H9 (cell line): Measurements from ENCODE around the gene LRRC8B. TPM values are rescaled to one million over a fixed set of nuclear protein-coding genes. Genes with fewer than 3 reads are reported as not detected.

ENCODE experiments used
- DNase-seq: peaks from one replicate; pipeline ENCODE4 v3.0.0-alpha.2; 2017
- H2AFZ ChIP-seq: one replicate; pipeline ENCODE4 v1.6.1; 2013; ENCODE audit warnings: mild to moderate bottlenecking, low read length, control low read depth, moderate library complexity
- H2AK5ac ChIP-seq: 2 replicates; pipeline ENCODE4 v1.6.1; 2013; ENCODE audit warnings: low read length, control low read depth, mixed read lengths; ENCODE audit not compliant: insufficient read length
- H2BK120ac ChIP-seq: one replicate; pipeline ENCODE4 v1.6.1; 2013; ENCODE audit warnings: low read depth, mild to moderate bottlenecking, low read length, control low read depth, inconsistent platforms; ENCODE audit not compliant: poor library complexity, severe bottlenecking
- H2BK12ac ChIP-seq: 2 replicates; pipeline ENCODE4 v1.6.1; 2013; ENCODE audit warnings: low read length, control low read depth, mixed read lengths, low read depth; ENCODE audit not compliant: insufficient read length
- H2BK15ac ChIP-seq: 2 replicates; pipeline ENCODE4 v1.6.1; 2013; ENCODE audit warnings: low read depth, low read length, control low read depth
- H2BK20ac ChIP-seq: one replicate; pipeline ENCODE4 v1.6.1; 2013; ENCODE audit warnings: low read depth, mild to moderate bottlenecking, low read length, control low read depth, inconsistent platforms; ENCODE audit not compliant: poor library complexity, severe bottlenecking
- H2BK5ac ChIP-seq: 2 replicates; pipeline ENCODE4 v1.6.1; 2013; ENCODE audit warnings: low read length, control low read depth, mixed read lengths; ENCODE audit not compliant: insufficient read length
- H3K14ac ChIP-seq: 2 replicates; pipeline ENCODE4 v1.6.1; 2013; ENCODE audit warnings: low read length, control low read depth; ENCODE audit not compliant: insufficient read depth
- H3K18ac ChIP-seq: 2 replicates; pipeline ENCODE4 v1.6.1; 2013; ENCODE audit warnings: low read depth, mild to moderate bottlenecking, mixed read lengths, low read length, control low read depth; ENCODE audit not compliant: insufficient read length
- H3K23ac ChIP-seq: 2 replicates; pipeline ENCODE4 v1.6.1; 2013; ENCODE audit warnings: low read length, control low read depth, mixed read lengths, low read depth; ENCODE audit not compliant: insufficient read length
- H3K23me2 ChIP-seq: 2 replicates; pipeline ENCODE4 v1.6.1; 2013; ENCODE audit warnings: low read depth, mild to moderate bottlenecking, mixed read lengths, low read length, control low read depth; ENCODE audit not compliant: insufficient read length, poor library complexity, severe bottlenecking
- H3K27ac ChIP-seq: 2 replicates; pipeline ENCODE4 v1.5.1; 2013; ENCODE audit warnings: low read length, control low read depth, mixed read lengths, low read depth; ENCODE audit not compliant: insufficient read length
- H3K27me3 ChIP-seq: 2 replicates; pipeline ENCODE4 v1.6.1; 2013; ENCODE audit warnings: low read length, control low read depth, inconsistent platforms; ENCODE audit not compliant: insufficient read depth
- H3K4ac ChIP-seq: 2 replicates; pipeline ENCODE4 v1.6.1; 2013; ENCODE audit warnings: low read depth, mild to moderate bottlenecking, control low read depth, inconsistent platforms, low read length, moderate library complexity
- H3K4me1 ChIP-seq: 2 replicates; pipeline ENCODE4 v1.6.1; 2013; ENCODE audit warnings: low read length, control low read depth, inconsistent platforms; ENCODE audit not compliant: insufficient read depth
- H3K4me2 ChIP-seq: 2 replicates; pipeline ENCODE4 v1.6.1; 2013; ENCODE audit warnings: low read length, control low read depth, mixed read lengths; ENCODE audit not compliant: insufficient read length, insufficient read depth
- H3K56ac ChIP-seq: 2 replicates; pipeline ENCODE4 v1.6.1; 2013; ENCODE audit warnings: low read depth, mild to moderate bottlenecking, mixed read lengths, low read length, control low read depth; ENCODE audit not compliant: insufficient read length
- H3K79me1 ChIP-seq: 2 replicates; pipeline ENCODE4 v1.6.1; 2013; ENCODE audit warnings: low read depth, mild to moderate bottlenecking, moderate library complexity, low read length, control low read depth, inconsistent platforms; ENCODE audit not compliant: insufficient read depth, poor library complexity, severe bottlenecking
- H3K79me2 ChIP-seq: 2 replicates; pipeline ENCODE4 v1.6.1; 2013; ENCODE audit warnings: low read length, control low read depth, inconsistent platforms; ENCODE audit not compliant: insufficient read depth
- H3K9ac ChIP-seq: 2 replicates; pipeline ENCODE4 v1.6.1; 2013; ENCODE audit warnings: low read length, control low read depth, mixed read lengths; ENCODE audit not compliant: insufficient read length; ENCODE audit errors: extremely low read depth
- H3K9me3 ChIP-seq: one replicate; pipeline ENCODE4 v1.6.1; 2013; ENCODE audit warnings: low read depth, low read length, inconsistent platforms; ENCODE audit not compliant: control insufficient read depth
- H3T11ph ChIP-seq: one replicate; pipeline ENCODE4 v1.6.1; 2013; ENCODE audit warnings: mild to moderate bottlenecking, low read length, control low read depth, inconsistent platforms
- H4K20me1 ChIP-seq: one replicate; pipeline ENCODE4 v1.6.1; 2013; ENCODE audit not compliant: control insufficient read depth, insufficient read length, insufficient read depth
- H4K5ac ChIP-seq: 2 replicates; pipeline ENCODE4 v1.6.1; 2013; ENCODE audit warnings: low read depth, mild to moderate bottlenecking, mixed read lengths, low read length, control low read depth; ENCODE audit not compliant: insufficient read length
- H4K8ac ChIP-seq: replicated peaks from 2 replicates; pipeline ENCODE4 v1.6.1; 2013; ENCODE audit warnings: low read length, control low read depth, mixed read lengths, low read depth; ENCODE audit not compliant: insufficient read length
- H4K91ac ChIP-seq: 2 replicates; pipeline ENCODE4 v1.6.1; 2013; ENCODE audit warnings: low read depth, mild to moderate bottlenecking, moderate library complexity, mixed read lengths, low read length, control low read depth; ENCODE audit not compliant: insufficient read length
- H3K27ac Mint-ChIP-seq, 3 experiments: 2 replicates in 2 of 3; 3 replicates in 1 of 3; pipeline ENCODE4 v1.8.0; 2020 to 2021; ENCODE audit warnings: mixed read lengths in 3 of 3, mild to moderate bottlenecking in 1 of 3, moderate library complexity in 1 of 3
- H3K27me3 Mint-ChIP-seq: 2 replicates; pipeline ENCODE4 v1.8.0; 2021; ENCODE audit warnings: low read depth, mild to moderate bottlenecking, moderate library complexity, mixed read lengths
- H3K36me3 Mint-ChIP-seq, 3 experiments: 2 replicates in 2 of 3; 3 replicates in 1 of 3; pipeline ENCODE4 v1.8.0; 2020 to 2021; ENCODE audit warnings: low read depth in 3 of 3, mixed read lengths in 3 of 3; ENCODE audit not compliant: insufficient read depth in 1 of 3
- H3K4me1 Mint-ChIP-seq, 2 experiments: 2 replicates each; pipeline ENCODE4 v1.8.0; 2020; ENCODE audit warnings: mixed read lengths in 2 of 2
- H3K4me3 Mint-ChIP-seq, 2 experiments: 2 replicates in 1 of 2; 3 replicates in 1 of 2; pipeline ENCODE4 v1.8.0; 2020 to 2021; ENCODE audit warnings: mild to moderate bottlenecking in 2 of 2, mixed read lengths in 2 of 2, moderate library complexity in 1 of 2
- H3K9me3 Mint-ChIP-seq, 2 experiments: 2 replicates in 1 of 2; 3 replicates in 1 of 2; pipeline ENCODE4 v1.8.0; 2020; ENCODE audit warnings: mild to moderate bottlenecking in 2 of 2, mixed read lengths in 2 of 2, moderate library complexity in 1 of 2
- CTCF ChIP-seq: fragments of 200-600 bp; sonication (generic); conservative IDR thresholded peaks from 3 replicates; pipeline ENCODE4 v1.8.0; 2021; ENCODE audit warnings: antibody characterized with exemption, mild to moderate bottlenecking
- WGBS: extraction: QIAGEN DNeasy Blood & Tissue Kit; methylation state at CpG from one replicate; pipeline ENCODE4 v1.1.7; 2013; ENCODE audit warnings: missing lambda C conversion rate, low lambda C conversion rate, mixed read lengths; ENCODE audit not compliant: insufficient read length; ENCODE audit errors: extremely low coverage; 5-methylcytosine and 5-hydroxymethylcytosine counted together
- total RNA-seq: library from RNA; stranded (reverse); gene quantifications from 2 replicates; pipeline ENCODE4 v1.2.1, GENCODE V29; 2021

LRRC8B gene
- total RNA-seq, 1 experiment from 2014 or later = 33.2 TPM

GRCh38 chr1:89588480-89588879, 63.9 kb downstream of the LRRC8B start:
- Histone ChIP-seq H3K79me1 (no peaks in the 10 kb centered on the region), H3K23ac (no peak overlapping the region), H3K9me3 (no peaks in the 10 kb centered on the region), H2BK120ac (no peak overlapping the region), H3T11ph (no peak overlapping the region), H3K27me3 (no peaks in the 10 kb centered on the region), H3K23me2 (no peaks in the 10 kb centered on the region), H3K14ac (no peak overlapping the region), H3K27ac (no peak overlapping the region), H3K4ac (no peak overlapping the region), H2BK12ac (no peak overlapping the region), H3K56ac (no peak overlapping the region), H2BK5ac (no peak overlapping the region), H3K4me1 (peaks cover 2% of the 10 kb centered on the region; the same call in 1 of the 2 replicates), H3K79me2 (no peaks in the 10 kb centered on the region), H2BK15ac (no peak overlapping the region), H3K9ac (no peak overlapping the region), H3K4me2 (no peak overlapping the region), H2BK20ac (no peak overlapping the region), H4K8ac (no peak overlapping the region), H4K20me1 (no peaks in the 10 kb centered on the region), H4K5ac (no peak overlapping the region), H2AFZ (no peak overlapping the region), H4K91ac (no peak overlapping the region), H3K18ac (no peak overlapping the region), H2AK5ac (no peak overlapping the region)
- Mint-ChIP-seq H3K4me3 (no peak overlapping the region), H3K4me1 (peaks cover 37 to 41% of the 10 kb centered on the region in 2 experiments), H3K9me3 (no peaks in the 10 kb centered on the region), H3K27ac (no peak overlapping the region), H3K27me3 (no peaks in the 10 kb centered on the region), H3K36me3 (peaks cover 0 to 25% (median 24%) of the 10 kb centered on the region in 3 experiments; a peak in 6 of 7 replicates)
- WGBS = no CpG with 5 or more reads among the region's 1 CpG
- DNase-seq = no peak
- TF ChIP-seq CTCF = no peak
